HuH-7.5 (cell line): ENCODE measurements around the gene PLEKHA6.
A peak's percentile ranks its signal among the peaks of the same experiment; 100 is the strongest.

Experiments
- DNase-seq: peaks from one replicate; pipeline ENCODE4 v3.0.0; 2011; ENCODE audit warnings: low spot score

The PLEKHA6 gene

GRCh38 chr1:204354579-204354978 lies 5.2 kb downstream of the PLEKHA6 start:
- no peak for DNase-seq

GRCh38 chr1:204353213-204353910 lies 6.4 kb downstream of the PLEKHA6 start:
- no peak for DNase-seq

DNA sequence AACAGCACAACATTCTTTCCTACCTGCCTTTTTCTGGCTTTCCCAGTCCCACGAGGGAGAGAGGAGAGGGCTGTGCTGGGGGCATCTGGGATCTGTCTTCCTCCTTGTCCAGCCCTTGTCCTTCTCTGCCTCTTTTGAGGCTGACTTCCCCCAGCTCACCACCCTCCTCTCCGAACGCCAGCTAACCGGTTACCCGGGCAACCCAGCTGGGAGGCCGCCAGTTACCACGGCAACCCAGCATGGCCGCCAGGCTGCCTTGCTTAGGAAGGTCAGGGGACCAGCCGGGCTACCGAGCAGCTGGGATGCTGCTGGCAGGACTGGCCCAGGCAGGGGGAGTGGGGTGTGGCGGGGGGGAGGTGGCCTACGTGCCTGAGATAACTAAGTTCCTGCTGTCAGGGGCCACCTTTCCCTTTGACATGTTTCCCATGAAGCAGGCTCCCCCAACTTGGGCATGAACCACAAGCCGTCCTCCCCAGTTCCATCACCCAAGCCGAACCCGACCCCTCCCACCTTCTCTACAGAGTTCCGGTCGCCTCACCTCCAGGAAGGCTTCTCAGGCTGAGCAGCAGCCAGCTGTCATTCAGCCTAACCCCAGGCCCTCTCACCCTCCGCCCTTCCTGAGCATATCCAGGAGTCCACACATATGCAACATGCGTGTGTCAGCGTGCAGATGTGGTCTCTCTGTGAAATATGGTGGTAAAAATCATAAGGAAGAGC lies 8.7 kb downstream of the PLEKHA6 start:
- no peak for DNase-seq

DNA sequence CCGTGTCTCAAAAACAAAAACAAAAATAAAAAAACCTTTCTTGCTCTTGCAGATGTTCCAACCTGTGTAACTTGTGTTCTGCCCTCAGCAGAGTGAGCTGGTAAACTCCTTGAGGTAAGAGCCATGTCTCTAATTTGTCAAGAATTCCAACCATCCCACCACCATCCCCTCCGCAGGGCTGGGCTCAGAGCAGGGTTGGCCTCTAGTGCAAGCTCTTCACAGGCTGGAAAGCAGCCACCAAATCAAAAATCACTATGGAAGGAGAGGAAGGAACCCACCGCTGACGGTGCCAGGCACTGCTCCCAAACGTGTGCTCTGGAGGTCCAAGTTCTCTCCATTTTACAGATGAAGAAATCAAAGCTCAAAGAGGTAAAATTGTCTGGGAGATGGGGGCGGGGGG lies 9.4 kb downstream of the PLEKHA6 start:
- DNase-seq, result no peak

- DNase-seq, result no peak
These were observed 10.1 kb downstream of the PLEKHA6 start for GRCh38 chr1:204349602-204350001.

GRCh38 chr1:204348722-204349121 lies 11.0 kb downstream of the PLEKHA6 start:
- DNase-seq, result peak; percentile 24

DNA sequence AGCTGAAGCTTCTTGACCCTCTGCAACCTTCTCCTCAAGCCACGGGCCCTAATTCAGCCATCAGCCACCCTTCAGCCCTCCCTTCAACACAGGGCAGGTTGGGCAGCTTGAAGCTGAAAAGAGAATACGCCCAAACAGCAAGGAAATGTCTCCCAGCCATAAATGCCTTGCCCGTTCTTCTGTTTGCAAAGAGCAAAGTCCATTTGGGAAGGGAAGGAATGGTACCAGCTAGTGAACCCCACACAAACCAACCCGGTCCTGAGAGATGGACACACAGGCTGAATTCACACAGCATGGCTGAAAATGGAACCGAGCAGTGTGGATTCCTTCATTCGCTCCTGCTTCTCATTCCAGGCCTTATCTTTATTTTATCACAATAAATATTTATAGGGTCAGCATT lies 11.5 kb downstream of the PLEKHA6 start:
- peak; percentile 27 for DNase-seq

- no peak for DNase-seq
These were observed 13.6 kb downstream of the PLEKHA6 start for GRCh38 chr1:204345941-204346645.

DNA sequence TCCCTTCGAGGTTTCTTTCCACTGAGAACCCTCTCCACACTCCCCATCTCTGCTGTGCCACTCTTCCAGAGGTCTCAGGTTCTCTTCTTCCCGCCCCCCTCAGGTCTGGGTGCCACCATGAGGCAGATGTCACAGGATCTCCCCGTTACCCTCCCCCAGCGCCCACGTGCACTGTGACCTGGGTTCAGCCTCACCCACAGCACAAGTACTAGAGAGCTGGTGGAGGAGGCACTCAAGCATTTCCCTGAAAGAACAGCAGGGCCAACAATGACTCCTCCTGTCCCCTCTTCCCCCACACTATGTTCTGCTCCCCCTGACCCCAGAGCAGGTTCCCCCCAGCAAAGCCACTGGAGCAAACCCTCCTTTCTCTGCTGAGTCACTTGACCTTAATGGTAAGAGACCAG lies 14.3 kb downstream of the PLEKHA6 start:
- no peak for DNase-seq

GRCh38 chr1:204344665-204345355 lies 14.9 kb downstream of the PLEKHA6 start:
- no peak for DNase-seq

GRCh38 chr1:204343802-204344201 lies 15.9 kb downstream of the PLEKHA6 start:
- DNase-seq, result no peak

DNA sequence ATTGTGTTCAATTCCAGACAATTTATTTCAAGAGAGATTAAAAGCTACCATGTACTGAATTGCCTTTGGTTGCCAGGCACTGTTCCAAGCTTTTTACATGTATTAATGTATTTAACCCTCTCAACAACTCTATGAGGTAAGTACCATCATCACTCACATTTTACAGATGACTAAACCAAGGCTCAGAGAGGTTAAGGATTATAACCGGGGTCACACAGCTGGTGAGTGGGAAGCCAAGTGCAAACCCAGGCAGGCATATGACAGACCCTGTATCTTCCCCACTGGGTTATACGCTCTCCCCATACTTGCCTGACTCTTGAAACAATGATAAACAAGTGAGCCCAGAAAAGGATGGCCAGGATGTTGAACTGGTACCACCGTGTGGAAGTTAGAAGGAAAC lies 16.5 kb downstream of the PLEKHA6 start:
- no peak for DNase-seq

DNA sequence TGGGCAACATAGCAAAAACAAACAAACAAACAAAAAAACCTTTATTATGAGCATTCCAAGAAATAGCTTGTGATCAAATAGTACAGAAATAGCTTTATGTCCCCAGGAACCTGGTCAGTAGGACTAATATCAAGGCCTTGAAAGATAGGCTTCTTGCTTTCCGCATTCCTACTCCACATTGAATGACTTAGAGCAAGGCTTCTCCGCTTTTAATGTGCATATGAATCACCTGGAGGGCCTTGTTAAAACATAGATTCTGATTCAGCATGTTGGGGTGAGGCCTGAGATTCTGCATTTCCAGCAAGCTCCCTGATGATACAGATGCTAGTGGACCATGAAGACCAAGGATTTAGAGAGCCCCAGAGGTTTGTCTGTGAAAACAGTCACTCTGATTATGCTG lies 17.4 kb downstream of the PLEKHA6 start:
- no peak for DNase-seq

- peak; percentile 26 for DNase-seq
These were observed 18.3 kb downstream of the PLEKHA6 start for GRCh38 chr1:204341380-204341779.

GRCh38 chr1:204340081-204340889 lies 19.4 kb downstream of the PLEKHA6 start:
- DNase-seq, result no peak

DNA sequence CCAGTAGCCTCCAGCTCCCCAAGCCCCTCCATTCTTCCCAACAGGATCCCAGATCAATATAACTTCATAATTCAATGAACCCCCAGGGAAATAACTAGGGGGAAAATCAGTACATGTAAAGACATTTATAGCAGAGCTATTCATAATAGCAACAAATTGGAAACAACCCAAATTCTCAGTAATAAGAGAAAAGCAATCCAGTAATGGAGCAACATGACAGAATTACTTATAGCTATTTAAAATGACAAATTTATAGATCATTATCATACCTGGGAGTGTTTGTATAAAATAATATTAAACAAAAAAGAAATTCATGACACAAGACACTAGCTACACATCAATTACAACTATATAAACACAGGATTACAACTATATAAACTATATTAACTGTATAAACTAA lies 20.2 kb downstream of the PLEKHA6 start:
- DNase-seq, result no peak

DNA sequence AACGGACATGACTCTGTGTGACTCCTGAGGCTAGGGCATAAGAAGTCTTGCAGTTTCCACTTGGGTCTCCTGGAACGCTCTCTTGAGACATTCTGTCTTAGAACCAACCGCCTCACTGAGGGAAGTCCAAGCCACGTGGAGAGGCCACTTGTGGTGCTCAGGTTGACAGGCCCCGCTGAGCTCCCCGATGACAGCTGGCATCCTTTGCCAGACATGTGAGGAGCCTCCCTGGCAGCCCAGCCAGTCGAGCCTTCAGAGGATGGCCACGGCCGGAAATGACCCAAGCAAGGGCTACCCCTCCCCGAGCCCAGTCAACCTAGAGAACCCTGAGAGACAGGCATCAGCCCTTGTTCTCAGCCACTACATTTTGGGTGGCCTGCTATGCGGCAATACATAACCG lies 20.7 kb downstream of the PLEKHA6 start:
- DNase-seq, result no peak

GRCh38 chr1:204338360-204338759 lies 21.4 kb downstream of the PLEKHA6 start:
- no peak for DNase-seq

DNA sequence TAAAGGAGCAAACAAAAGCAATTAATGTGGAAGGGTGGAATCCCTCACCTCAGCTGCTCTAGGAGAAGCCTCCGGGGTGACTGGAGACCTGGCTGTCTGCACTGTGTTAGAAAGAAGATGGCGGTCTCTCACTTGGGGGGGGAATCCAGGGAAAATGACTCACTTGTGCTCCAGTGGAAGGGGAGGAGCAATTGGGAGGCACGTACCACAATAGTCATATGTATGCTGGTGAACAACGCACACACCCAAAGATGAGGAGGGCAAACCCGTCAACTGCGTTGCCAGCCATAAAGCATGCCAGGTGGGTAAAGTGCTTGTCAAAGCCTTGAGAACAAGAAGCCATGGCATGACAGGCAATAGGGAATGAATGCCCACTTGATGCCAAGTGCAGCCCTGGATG lies 22.1 kb downstream of the PLEKHA6 start:
- no peak for DNase-seq

- DNase-seq, result no peak
These were observed 22.7 kb downstream of the PLEKHA6 start for GRCh38 chr1:204337036-204337429.

- no peak for DNase-seq
These were observed 23.2 kb downstream of the PLEKHA6 start for GRCh38 chr1:204336421-204337035.
